SJSA1 (cell line): ENCODE measurements around the gene SLC9A9. TPM values are rescaled to one million over a fixed set of nuclear protein-coding genes. Genes with fewer than 3 reads are reported as not detected.

Experiments
- DNase-seq, 2 experiments: peaks; one replicate each; pipeline ENCODE4 v3.0.0-alpha.2; 2015 to 2020; ENCODE audit warnings: low spot score in 2 of 2, low read depth in 1 of 2
- H3K27ac ChIP-seq: fragments of 250-450 bp; sonication (Bioruptor Pico); 2 replicates; pipeline ENCODE4 v1.5.1; 2020; ENCODE audit warnings: mild to moderate bottlenecking, moderate library complexity
- H3K27me3 ChIP-seq: fragments of 250-450 bp; sonication (Bioruptor Pico); replicated peaks from 2 replicates; pipeline ENCODE4 v1.5.1; 2020; ENCODE audit warnings: mild to moderate bottlenecking, moderate library complexity
- H3K36me3 ChIP-seq: fragments of 250-450 bp; sonication (Bioruptor Pico); 2 replicates; pipeline ENCODE4 v1.5.1; 2020; ENCODE audit warnings: mild to moderate bottlenecking
- H3K4me1 ChIP-seq: fragments of 250-450 bp; sonication (Bioruptor Pico); replicated peaks from 2 replicates; pipeline ENCODE4 v1.6.1; 2021; ENCODE audit warnings: mild to moderate bottlenecking
- H3K4me3 ChIP-seq: fragments of 250-450 bp; sonication (Bioruptor Pico); 2 replicates; pipeline ENCODE4 v1.5.1; 2020; ENCODE audit warnings: mild to moderate bottlenecking
- H3K9me3 ChIP-seq: fragments of 250-450 bp; sonication (Bioruptor Pico); replicated peaks from 2 replicates; pipeline ENCODE4 v1.5.1; 2020; ENCODE audit warnings: mild to moderate bottlenecking
- total RNA-seq: library from RNA; depleted of rRNA; stranded (reverse); fragments of >200 nt; shearing (Covaris generic); gene quantifications from 2 replicates; pipeline ENCODE4 v1.2.3, GENCODE V29; 2014

Gene SLC9A9
- total RNA-seq, 1 experiment from 2014 or later = 0.05 TPM

- DNase-seq = no peak
- Histone ChIP-seq H3K36me3 (no peaks in the 10 kb centered on the region), H3K4me3 (no peak overlapping the region), H3K27ac (no peak overlapping the region), H3K4me1 (no peaks in the 10 kb centered on the region), H3K27me3 (no peaks in the 10 kb centered on the region), H3K9me3 (no peaks in the 10 kb centered on the region)
Measured at GRCh38 chr3:143267989-143268388, 580.3 kb downstream of the SLC9A9 start.

- H3K4me1 ChIP-seq = no peaks in the 10 kb centered on the region
- H3K9me3 ChIP-seq = no peaks in the 10 kb centered on the region
- H3K4me3 ChIP-seq = no peak overlapping the region
- no peak overlapping the region for H3K27ac ChIP-seq
- no peak for DNase-seq
- H3K36me3 ChIP-seq = no peaks in the 10 kb centered on the region
- no peaks in the 10 kb centered on the region for H3K27me3 ChIP-seq
Measured at GRCh38 chr3:143266927-143267326, 581.3 kb downstream of the SLC9A9 start.

- no peaks in the 10 kb centered on the region for H3K9me3 ChIP-seq
- no peaks in the 10 kb centered on the region for H3K4me1 ChIP-seq
- DNase-seq = no peak
Measured at GRCh38 chr3:143266511-143266910, 581.8 kb downstream of the SLC9A9 start.

GRCh38 chr3:143265501-143266070 lies 582.7 kb downstream of the SLC9A9 start:
- Histone ChIP-seq H3K4me3 (no peak overlapping the region), H3K4me1 (no peaks in the 10 kb centered on the region), H3K27ac (no peak overlapping the region), H3K9me3 (no peaks in the 10 kb centered on the region), H3K27me3 (no peaks in the 10 kb centered on the region), H3K36me3 (no peaks in the 10 kb centered on the region)
- DNase-seq = no peak

More at GRCh38 chr3:143266511-143266910, 581.8 kb downstream of the SLC9A9 start:
- H3K4me3 ChIP-seq = no peak overlapping the region
- no peaks in the 10 kb centered on the region for H3K36me3 ChIP-seq
- H3K27me3 ChIP-seq = no peaks in the 10 kb centered on the region
- H3K27ac ChIP-seq = no peak overlapping the region

- Histone ChIP-seq H3K36me3 (no peaks in the 10 kb centered on the region), H3K4me1 (no peaks in the 10 kb centered on the region), H3K9me3 (no peaks in the 10 kb centered on the region), H3K27ac (no peak overlapping the region), H3K4me3 (no peak overlapping the region), H3K27me3 (no peaks in the 10 kb centered on the region)
- DNase-seq = no peak
Measured at GRCh38 chr3:143263852-143264513, 584.3 kb downstream of the SLC9A9 start.

GRCh38 chr3:143261848-143262247 lies 586.4 kb downstream of the SLC9A9 start:
- DNase-seq = no peak
- Histone ChIP-seq H3K36me3 (no peaks in the 10 kb centered on the region), H3K4me1 (no peaks in the 10 kb centered on the region), H3K9me3 (no peaks in the 10 kb centered on the region), H3K27ac (no peak overlapping the region), H3K27me3 (no peaks in the 10 kb centered on the region), H3K4me3 (no peak overlapping the region)

- Histone ChIP-seq H3K9me3 (no peaks in the 10 kb centered on the region), H3K4me3 (no peak overlapping the region), H3K4me1 (no peaks in the 10 kb centered on the region), H3K27me3 (no peaks in the 10 kb centered on the region), H3K27ac (no peak overlapping the region), H3K36me3 (no peaks in the 10 kb centered on the region)
- no peak for DNase-seq
Measured at GRCh38 chr3:143258692-143259091, 589.6 kb downstream of the SLC9A9 start.

GRCh38 chr3:143256416-143256815 lies 591.9 kb downstream of the SLC9A9 start:
- no peak overlapping the region for H3K4me3 ChIP-seq
- H3K27ac ChIP-seq = no peak overlapping the region
- DNase-seq = no peak
- H3K36me3 ChIP-seq = no peaks in the 10 kb centered on the region
- H3K4me1 ChIP-seq = no peaks in the 10 kb centered on the region
- no peaks in the 10 kb centered on the region for H3K9me3 ChIP-seq
- H3K27me3 ChIP-seq = no peaks in the 10 kb centered on the region

GRCh38 chr3:143255739-143256138 lies 592.5 kb downstream of the SLC9A9 start:
- no peak for DNase-seq
- Histone ChIP-seq H3K4me3 (no peak overlapping the region), H3K27ac (no peak overlapping the region)

GRCh38 chr3:143252931-143253330 lies 595.3 kb downstream of the SLC9A9 start:
- DNase-seq = no peak
- Histone ChIP-seq H3K4me1 (no peaks in the 10 kb centered on the region), H3K27me3 (no peaks in the 10 kb centered on the region), H3K27ac (no peak overlapping the region), H3K9me3 (no peaks in the 10 kb centered on the region), H3K4me3 (no peak overlapping the region), H3K36me3 (no peaks in the 10 kb centered on the region)

More at GRCh38 chr3:143255739-143256138, 592.5 kb downstream of the SLC9A9 start:
- no peaks in the 10 kb centered on the region for H3K9me3 ChIP-seq
- H3K36me3 ChIP-seq = no peaks in the 10 kb centered on the region
- no peaks in the 10 kb centered on the region for H3K27me3 ChIP-seq
- no peaks in the 10 kb centered on the region for H3K4me1 ChIP-seq

- no peak for DNase-seq
- H3K27ac ChIP-seq = no peak overlapping the region
- no peaks in the 10 kb centered on the region for H3K4me1 ChIP-seq
- no peaks in the 10 kb centered on the region for H3K36me3 ChIP-seq
- no peak overlapping the region for H3K4me3 ChIP-seq
- H3K9me3 ChIP-seq = no peaks in the 10 kb centered on the region
- no peaks in the 10 kb centered on the region for H3K27me3 ChIP-seq
Measured at GRCh38 chr3:143249014-143249413, 599.3 kb downstream of the SLC9A9 start.

GRCh38 chr3:143247073-143247472 lies 601.2 kb downstream of the SLC9A9 start:
- H3K27ac ChIP-seq = no peak overlapping the region
- DNase-seq = no peak
- H3K27me3 ChIP-seq = no peaks in the 10 kb centered on the region
- no peaks in the 10 kb centered on the region for H3K4me1 ChIP-seq
- no peaks in the 10 kb centered on the region for H3K36me3 ChIP-seq
- no peak overlapping the region for H3K4me3 ChIP-seq
- no peaks in the 10 kb centered on the region for H3K9me3 ChIP-seq

GRCh38 chr3:143245692-143246091 lies 602.6 kb downstream of the SLC9A9 start:
- Histone ChIP-seq H3K9me3 (no peaks in the 10 kb centered on the region), H3K4me3 (no peak overlapping the region), H3K36me3 (no peaks in the 10 kb centered on the region), H3K27me3 (no peaks in the 10 kb centered on the region), H3K27ac (no peak overlapping the region), H3K4me1 (peaks cover 6% of the 10 kb centered on the region)
- no peak for DNase-seq

- no peak overlapping the region for H3K27ac ChIP-seq
- DNase-seq = no peak
- no peak overlapping the region for H3K4me3 ChIP-seq
Measured at GRCh38 chr3:143244516-143245063, 603.7 kb downstream of the SLC9A9 start.

More at GRCh38 chr3:143244516-143245063, 603.7 kb downstream of the SLC9A9 start:
- H3K36me3 ChIP-seq = no peaks in the 10 kb centered on the region
- peaks cover 14% of the 10 kb centered on the region for H3K4me1 ChIP-seq
- H3K27me3 ChIP-seq = no peaks in the 10 kb centered on the region
- no peaks in the 10 kb centered on the region for H3K9me3 ChIP-seq
